HL-60 (cell line): Measurements from ENCODE around the gene CFAP74.
"Not testable (repeated sequence)": the region's sequence is repeated elsewhere in the genome, so short reads cannot be mapped to it uniquely, and the experiment has no call there.

Experiments
- DNase-seq, 2 experiments: peaks; one replicate each; pipeline ENCODE4 v3.0.0-alpha.2; 2010 to 2020; ENCODE audit warnings: low read depth in 1 of 2, low spot score in 1 of 2
- H3K27ac ChIP-seq: fragments of 250-450 bp; sonication (Bioruptor Pico); replicated peaks from 2 replicates; pipeline ENCODE4 v1.5.1; 2020; ENCODE audit warnings: mild to moderate bottlenecking, moderate library complexity
- H3K27me3 ChIP-seq: fragments of 250-450 bp; sonication (Bioruptor Pico); 2 replicates; pipeline ENCODE4 v1.5.1; 2021; ENCODE audit warnings: mild to moderate bottlenecking, moderate library complexity; ENCODE audit not compliant: insufficient read depth, poor library complexity, severe bottlenecking
- H3K4me3 ChIP-seq: replicated peaks from 2 replicates; pipeline ENCODE4 v1.5.1; 2011; ENCODE audit warnings: mild to moderate bottlenecking, control low read depth, low read length; ENCODE audit not compliant: insufficient read depth
- CTCF ChIP-seq: IDR thresholded peaks from one replicate; pipeline ENCODE4 v1.5.1; 2011; ENCODE audit warnings: low read length, control low read depth, inconsistent platforms; ENCODE audit not compliant: insufficient read depth
- GABPA ChIP-seq: IDR thresholded peaks from 2 replicates; pipeline ENCODE4 v1.6.1; 2012; ENCODE audit warnings: low read depth
- POLR2AphosphoS5 ChIP-seq: IDR thresholded peaks from 2 replicates; pipeline ENCODE4 v1.6.1; 2012; ENCODE audit warnings: low read depth
- SPI1 ChIP-seq: IDR thresholded peaks from 2 replicates; pipeline ENCODE4 v1.6.1; 2012; ENCODE audit warnings: low read depth, mild to moderate bottlenecking, borderline replicate concordance
- TF ChIP-seq, protein P1 (sequence below): IDR thresholded peaks from 2 replicates; pipeline ENCODE4 v1.6.1; 2012; ENCODE audit warnings: low read depth; ENCODE audit not compliant: insufficient replicate concordance

The CFAP74 gene

GRCh38 chr1:1890506-1891348, 112.9 kb downstream of the CFAP74 start, which contains the start of gene GNB1:
TSS of gene GNB1 (minus strand) at chr1:1891087. CDS start at chr1:1825453, 65,634 bp downstream.
- TF ChIP-seq POLR2AphosphoS5 (peak; percentile 23), SPI1 (no peak), GABPA (no peak)
- peak within 1 kb of the TSS; percentile 97 for H3K27ac ChIP-seq
- H3K4me3 ChIP-seq, result peak within 1 kb of the TSS; percentile 73
- H3K27me3 ChIP-seq, result no peaks in the 10 kb centered on the region
- DNase-seq, result peak; percentile 77 to 86

DNA sequence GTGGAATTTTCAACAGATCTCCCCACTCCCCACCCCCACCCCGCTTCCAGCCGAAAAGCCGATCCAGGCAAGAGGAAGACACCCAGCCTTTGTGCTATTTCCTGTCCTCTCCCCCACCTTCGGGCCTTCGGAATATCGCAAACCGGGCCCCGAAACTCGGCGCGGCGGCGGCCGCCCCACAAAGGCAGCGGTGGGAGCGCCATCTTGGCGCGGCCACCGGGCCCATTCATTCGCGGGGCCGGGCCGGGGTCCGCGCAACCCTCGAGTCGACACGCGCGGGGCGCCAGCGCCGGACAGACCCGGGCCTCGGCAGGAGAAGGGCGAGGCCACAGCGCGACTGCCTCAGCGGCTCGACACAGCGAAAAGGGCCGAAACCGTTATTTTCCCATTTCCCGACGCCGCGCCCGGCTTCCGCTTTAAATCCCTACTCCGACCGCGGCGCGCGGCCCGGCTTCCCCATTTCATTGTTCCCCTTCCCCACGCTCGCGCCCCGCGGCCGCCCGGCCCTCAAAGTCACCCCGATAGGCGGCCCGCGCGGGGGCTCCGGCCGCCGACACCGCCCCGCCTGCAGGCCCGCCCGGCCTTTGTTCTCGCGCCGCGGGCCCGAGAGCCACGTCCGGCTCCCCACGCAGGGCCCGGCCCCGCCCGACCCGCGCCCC, 113.6 kb downstream of the CFAP74 start:
- DNase-seq, result peak in 1 of 2 experiments; percentile 85
- TF ChIP-seq CTCF (no peak), POLR2AphosphoS5 (peak; percentile 59; the same call in 1 of the 2 replicates), SPI1 (peak; percentile 91), GABPA (0 out of 2 replicates have a peak, but pooled peaks have one; percentile 18)
- TF ChIP-seq, protein P1, sequence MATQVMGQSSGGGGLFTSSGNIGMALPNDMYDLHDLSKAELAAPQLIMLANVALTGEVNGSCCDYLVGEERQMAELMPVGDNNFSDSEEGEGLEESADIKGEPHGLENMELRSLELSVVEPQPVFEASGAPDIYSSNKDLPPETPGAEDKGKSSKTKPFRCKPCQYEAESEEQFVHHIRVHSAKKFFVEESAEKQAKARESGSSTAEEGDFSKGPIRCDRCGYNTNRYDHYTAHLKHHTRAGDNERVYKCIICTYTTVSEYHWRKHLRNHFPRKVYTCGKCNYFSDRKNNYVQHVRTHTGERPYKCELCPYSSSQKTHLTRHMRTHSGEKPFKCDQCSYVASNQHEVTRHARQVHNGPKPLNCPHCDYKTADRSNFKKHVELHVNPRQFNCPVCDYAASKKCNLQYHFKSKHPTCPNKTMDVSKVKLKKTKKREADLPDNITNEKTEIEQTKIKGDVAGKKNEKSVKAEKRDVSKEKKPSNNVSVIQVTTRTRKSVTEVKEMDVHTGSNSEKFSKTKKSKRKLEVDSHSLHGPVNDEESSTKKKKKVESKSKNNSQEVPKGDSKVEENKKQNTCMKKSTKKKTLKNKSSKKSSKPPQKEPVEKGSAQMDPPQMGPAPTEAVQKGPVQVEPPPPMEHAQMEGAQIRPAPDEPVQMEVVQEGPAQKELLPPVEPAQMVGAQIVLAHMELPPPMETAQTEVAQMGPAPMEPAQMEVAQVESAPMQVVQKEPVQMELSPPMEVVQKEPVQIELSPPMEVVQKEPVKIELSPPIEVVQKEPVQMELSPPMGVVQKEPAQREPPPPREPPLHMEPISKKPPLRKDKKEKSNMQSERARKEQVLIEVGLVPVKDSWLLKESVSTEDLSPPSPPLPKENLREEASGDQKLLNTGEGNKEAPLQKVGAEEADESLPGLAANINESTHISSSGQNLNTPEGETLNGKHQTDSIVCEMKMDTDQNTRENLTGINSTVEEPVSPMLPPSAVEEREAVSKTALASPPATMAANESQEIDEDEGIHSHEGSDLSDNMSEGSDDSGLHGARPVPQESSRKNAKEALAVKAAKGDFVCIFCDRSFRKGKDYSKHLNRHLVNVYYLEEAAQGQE, result no peak
- Histone ChIP-seq H3K27ac (peak overlapping the region; percentile 80), H3K27me3 (no peaks in the 10 kb centered on the region), H3K4me3 (peak overlapping the region; percentile 73)

GRCh38 chr1:1889090-1889750, 114.4 kb downstream of the CFAP74 start:
- Histone ChIP-seq H3K27me3 (no peaks in the 10 kb centered on the region), H3K27ac (peak overlapping the region; percentile 80), H3K4me3 (peak overlapping the region; percentile 73)
- TF ChIP-seq SPI1, result no peak
- TF ChIP-seq POLR2AphosphoS5, result no peak
- TF ChIP-seq CTCF, result no peak
- no peak for TF ChIP-seq GABPA
- no peak for DNase-seq

DNA sequence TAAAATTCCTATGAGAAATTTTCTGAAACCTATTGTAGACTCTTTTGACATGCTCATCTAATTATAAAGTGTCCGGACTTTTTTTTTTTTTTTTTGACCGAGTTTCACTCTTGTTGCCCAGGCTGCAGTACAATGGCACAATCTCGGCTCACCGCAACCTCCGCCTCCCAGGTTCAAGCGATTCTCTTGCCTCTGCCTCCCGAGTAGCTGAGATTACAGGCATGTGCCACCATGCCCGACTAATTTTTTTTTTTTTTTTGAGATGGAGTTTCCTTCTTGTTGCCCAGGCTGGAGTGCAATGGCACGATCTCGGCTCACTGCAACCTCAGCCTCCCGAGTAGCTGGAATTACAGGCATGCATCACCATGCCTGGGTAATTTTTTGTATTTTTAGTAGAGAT, 119.7 kb downstream of the CFAP74 start:
- not testable (repeated sequence) for H3K27me3 ChIP-seq, H3K27ac ChIP-seq, DNase-seq, H3K4me3 ChIP-seq

GRCh38 chr1:1883092-1883873, 120.3 kb downstream of the CFAP74 start:
- Histone ChIP-seq H3K4me3 (no peak overlapping the region), H3K27me3 (no peaks in the 10 kb centered on the region), H3K27ac (no peak overlapping the region)
- TF ChIP-seq POLR2AphosphoS5 (no peak), CTCF (no peak), GABPA (no peak), SPI1 (no peak)
- TF ChIP-seq, protein P1, result no peak
- DNase-seq, result no peak
